GM21786 (cell line): ENCODE data around the gene CRHBP.

ENCODE experiments used
- ATAC-seq: cut with Tn5 transposase; IDR thresholded peaks from one replicate; pipeline ENCODE4 v1.9.1; 2021; ENCODE audit not compliant: unreplicated experiment

Gene CRHBP

GRCh38 chr5:77011498-77011897 is 58.7 kb downstream of the CRHBP start:
- no peak for ATAC-seq

DNA sequence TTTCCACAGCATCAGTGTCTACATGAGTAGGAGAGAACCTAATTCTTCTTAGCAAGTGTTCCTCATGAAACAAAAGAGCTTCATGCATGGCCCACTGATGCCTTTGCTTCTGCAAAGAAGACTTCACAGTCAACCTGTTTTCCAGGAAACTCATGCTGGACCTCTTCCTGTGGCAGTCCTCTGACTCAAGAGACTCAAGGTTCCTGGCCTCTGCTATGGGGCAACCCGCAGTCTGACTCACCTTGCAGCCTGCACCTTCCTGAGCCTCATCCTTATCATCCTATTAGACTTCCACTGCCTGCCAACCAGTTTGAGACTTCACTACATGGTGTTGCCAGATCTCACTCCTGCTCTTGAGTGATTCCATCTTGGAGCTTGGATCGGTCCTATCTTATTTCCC is 59.8 kb downstream of the CRHBP start:
- no peak for ATAC-seq

DNA sequence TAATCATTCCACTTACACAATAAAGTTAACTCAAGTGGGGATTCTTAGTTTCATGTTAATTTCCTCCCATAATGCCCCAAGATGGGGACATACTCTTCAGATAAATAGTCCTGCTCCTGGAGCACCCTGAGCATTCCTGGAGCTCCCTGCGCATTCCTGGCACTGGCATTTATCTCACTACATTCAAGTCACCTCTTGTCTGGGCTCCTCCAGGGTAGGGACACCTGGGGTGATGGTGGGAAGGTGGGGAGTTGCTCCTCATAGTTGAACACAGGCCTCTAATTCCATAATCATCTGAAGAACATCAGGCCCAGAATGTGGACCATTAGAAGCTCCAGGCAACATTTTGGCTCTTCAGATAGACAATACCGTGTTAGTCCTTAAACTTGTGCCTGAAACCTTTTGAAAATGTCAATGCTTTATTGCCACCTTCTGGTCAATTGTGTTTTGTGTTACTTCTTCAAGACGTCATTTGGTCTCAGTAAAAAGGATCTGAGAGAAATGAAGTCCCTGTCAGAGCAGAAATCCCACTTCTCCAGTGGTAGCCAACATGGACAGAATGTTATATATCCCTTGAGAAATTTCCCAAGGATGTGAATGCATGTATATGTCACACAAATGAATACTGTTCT is 63.2 kb downstream of the CRHBP start:
- no peak for ATAC-seq

DNA sequence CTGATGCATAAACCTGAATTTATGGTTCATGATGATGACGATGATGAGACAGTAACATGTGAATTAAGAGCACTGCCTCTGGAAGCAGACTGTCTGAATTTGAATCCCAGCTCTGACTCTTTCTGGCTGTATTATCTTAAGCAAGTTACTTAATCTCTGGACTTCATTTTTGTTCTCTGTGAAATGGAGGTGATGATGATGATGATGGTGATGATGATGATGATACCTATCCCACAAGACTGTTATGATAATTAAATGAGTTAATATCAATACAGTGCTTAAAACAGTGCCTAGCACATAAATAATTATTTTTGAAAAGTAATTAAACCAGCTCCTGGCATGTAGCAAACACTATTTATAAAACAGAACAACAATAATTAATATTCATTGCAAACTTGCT is 64.1 kb downstream of the CRHBP start:
- ATAC-seq = no peak

- ATAC-seq = no peak
These were observed 64.8 kb downstream of the CRHBP start for GRCh38 chr5:77017668-77018067.
